GM12878 (cell line): ENCODE results near the gene SEMA3G.

Source experiments
- CTCF ChIP-seq, 3 experiments: IDR thresholded peaks in 2 of 3; conservative IDR thresholded peaks in 1 of 3; 2 replicates each; pipeline ENCODE4 v1.5.1; 2011; ENCODE audit warnings: low read depth in 3 of 3, low read length in 3 of 3, mild to moderate bottlenecking in 3 of 3, control low read depth in 2 of 3, moderate library complexity in 2 of 3, inconsistent platforms in 1 of 3, mixed read lengths in 1 of 3; ENCODE audit not compliant: control insufficient read depth in 2 of 3, insufficient read depth in 1 of 3; ENCODE audit errors: extremely low read depth in 1 of 3
- RAD21 ChIP-seq: IDR thresholded peaks from 2 replicates; pipeline ENCODE4 v1.6.1; 2011; ENCODE audit warnings: mild to moderate bottlenecking, low read depth, low read length, moderate library complexity; ENCODE audit not compliant: insufficient read depth
- SPI1 ChIP-seq: IDR thresholded peaks from 2 replicates; pipeline ENCODE4 v1.6.1; 2011; ENCODE audit warnings: low read depth, mild to moderate bottlenecking, low read length, moderate library complexity, borderline replicate concordance; ENCODE audit not compliant: insufficient read depth
- TCF7 ChIP-seq: IDR thresholded peaks from 2 replicates; pipeline ENCODE4 v1.6.1; 2014; ENCODE audit warnings: antibody characterized with exemption, borderline replicate concordance

GRCh38 chr3:52439426-52440248, 5.3 kb downstream of the SEMA3G start:
- TF ChIP-seq CTCF (IDR thresholded peaks at IDR 0.05 in 2 of 3, conservative IDR thresholded peaks at IDR 0.05 in 1 of 3; ENCODE audit: control insufficient read depth in 2 of 3, extremely low read depth in 1 of 3, insufficient read depth in 1 of 3, low read depth in 3 of 3, low read length in 3 of 3) (no peak), TCF7 (no peak), SPI1 (no peak), RAD21 (no peak)
